H1 (cell line): ENCODE results near the gene PNCK. TPM values are rescaled to one million over a fixed set of nuclear protein-coding genes. Genes with fewer than 3 reads are reported as not detected.

Experiments
- CTCF ChIA-PET: fragments of 300-600 bp; sonication (Branson Sonifier 250); formaldehyde crosslinking; loops from one replicate; lab custom pipeline; 2021; ENCODE audit not compliant: partially characterized antibody; lab: Charles Lee
- POLR2A ChIA-PET: fragments of 300-600 bp; sonication (Branson Sonifier 250); formaldehyde crosslinking; loops from one replicate; lab custom pipeline; 2021; ENCODE audit warnings: inconsistent platforms; ENCODE audit not compliant: partially characterized antibody; lab: Charles Lee
- DNase-seq, 2 experiments: peaks; one replicate each; pipeline versions ENCODE4 v3.0.0 to v3.0.0-alpha.2; 2010 to 2022; ENCODE audit warnings: low spot score in 2 of 2, low read depth in 1 of 2, mixed read lengths in 1 of 2
- FAIRE-seq: peaks from 2 replicates; lab custom pipeline; 2011; peaks lifted over from hg19 to GRCh38; lab: Jason Lieb, UNC
- H2AFZ ChIP-seq: 2 replicates; pipeline ENCODE4 v1.8.1; 2012; ENCODE audit warnings: low read length, inconsistent platforms
- H2AK5ac ChIP-seq: 2 replicates; pipeline ENCODE4 v1.6.1; 2013; ENCODE audit warnings: low read depth, low read length
- H2BK120ac ChIP-seq: replicated peaks from 2 replicates; pipeline ENCODE3; 2013; ENCODE audit warnings: low read depth, low read length, inconsistent platforms
- H2BK12ac ChIP-seq: 2 replicates; pipeline ENCODE4 v1.6.1; 2013; ENCODE audit warnings: low read depth, low read length
- H2BK15ac ChIP-seq: 2 replicates; pipeline ENCODE4 v1.6.1; 2013; ENCODE audit warnings: low read length
- H2BK20ac ChIP-seq: 2 replicates; pipeline ENCODE4 v1.6.1; 2013; ENCODE audit warnings: low read length
- H2BK5ac ChIP-seq: 2 replicates; pipeline ENCODE4 v1.6.1; 2013; ENCODE audit warnings: low read depth, low read length
- H3K14ac ChIP-seq: 2 replicates; pipeline ENCODE4 v1.6.1; 2013; ENCODE audit warnings: inconsistent platforms; ENCODE audit not compliant: insufficient read length
- H3K18ac ChIP-seq: 2 replicates; pipeline ENCODE4 v1.6.1; 2013; ENCODE audit warnings: low read length; ENCODE audit errors: extremely low read depth
- H3K23ac ChIP-seq: 2 replicates; pipeline ENCODE4 v1.6.1; 2013; ENCODE audit warnings: inconsistent platforms; ENCODE audit not compliant: insufficient read length
- H3K23me2 ChIP-seq: 2 replicates; pipeline ENCODE4 v1.6.1; 2013; ENCODE audit warnings: low read depth, low read length
- H3K27ac ChIP-seq: 2 replicates; pipeline ENCODE4 v1.6.1; 2011; ENCODE audit warnings: low read depth, low read length, inconsistent platforms
- H3K27me3 ChIP-seq, 4 experiments: replicated peaks in 1 of 4; 1 replicate in 1 of 4; 2 replicates in 3 of 4; pipeline versions ENCODE4 v1.6.1 to v1.8.1; 2011 to 2013; ENCODE audit warnings: low read length in 3 of 4, mild to moderate bottlenecking in 3 of 4, inconsistent platforms in 2 of 4, mixed read lengths in 2 of 4, moderate library complexity in 1 of 4; ENCODE audit not compliant: control insufficient read depth in 3 of 4, insufficient read depth in 3 of 4; ENCODE audit errors: extremely low read depth in 1 of 4
- H3K36me3 ChIP-seq, 4 experiments: 2 replicates each; pipeline versions ENCODE4 v1.6.1 to v1.8.1; 2011 to 2013; ENCODE audit warnings: mild to moderate bottlenecking in 4 of 4, low read length in 3 of 4, moderate library complexity in 2 of 4, control low read depth in 1 of 4, inconsistent platforms in 1 of 4; ENCODE audit not compliant: insufficient read depth in 4 of 4, control insufficient read depth in 2 of 4
- H3K4ac ChIP-seq: replicated peaks from 2 replicates; pipeline ENCODE3; 2013; ENCODE audit warnings: low read length, low read depth, mixed read lengths, inconsistent platforms; ENCODE audit not compliant: insufficient read length
- H3K4me1 ChIP-seq, 4 experiments: replicated peaks in 1 of 4; 1 replicate in 1 of 4; 2 replicates in 3 of 4; pipeline versions ENCODE4 v1.6.1 to v1.8.1; 2011 to 2013; ENCODE audit warnings: low read length in 3 of 4, inconsistent platforms in 2 of 4, mixed read lengths in 1 of 4; ENCODE audit not compliant: insufficient read depth in 4 of 4, control insufficient read depth in 3 of 4
- H3K4me2 ChIP-seq, 2 experiments: 2 replicates each; pipeline versions ENCODE4 v1.6.1 to v1.8.1; 2011 to 2013; ENCODE audit warnings: low read depth in 2 of 2, low read length in 2 of 2, control low read depth in 1 of 2, inconsistent platforms in 1 of 2, mild to moderate bottlenecking in 1 of 2; ENCODE audit not compliant: insufficient read depth in 1 of 2
- H3K4me3 ChIP-seq, 4 experiments: fragments of 200-600, 300-600 bp in 1 of 4; sonication (generic), shearing (Covaris generic), sonication (Bioruptor Twin) in 1 of 4; 2 replicates each; pipeline versions ENCODE4 v1.5.1 to v1.8.1; 2011 to 2016; ENCODE audit warnings: low read length in 4 of 4, low read depth in 3 of 4, control low read depth in 2 of 4, inconsistent platforms in 2 of 4, mild to moderate bottlenecking in 2 of 4, mixed read lengths in 1 of 4, moderate library complexity in 1 of 4; ENCODE audit not compliant: insufficient read depth in 2 of 4; ENCODE audit errors: extremely low read depth in 1 of 4
- H3K56ac ChIP-seq: replicated peaks from 2 replicates; pipeline ENCODE3; 2013; ENCODE audit warnings: low read depth, mild to moderate bottlenecking, mixed read lengths, low read length, inconsistent platforms; ENCODE audit not compliant: insufficient read length
- H3K79me1 ChIP-seq: 2 replicates; pipeline ENCODE4 v1.6.1; 2013; ENCODE audit warnings: low read depth, low read length, control low read depth
- H3K79me2 ChIP-seq, 2 experiments: 2 replicates each; pipeline versions ENCODE4 v1.6.1 to v1.8.1; 2012 to 2013; ENCODE audit warnings: low read length in 2 of 2, mild to moderate bottlenecking in 2 of 2, inconsistent platforms in 1 of 2; ENCODE audit not compliant: insufficient read depth in 2 of 2, control insufficient read depth in 1 of 2
- H3K9ac ChIP-seq, 4 experiments: replicated peaks in 1 of 4; 1 replicate in 1 of 4; 2 replicates in 3 of 4; pipeline versions ENCODE4 v1.6.1 to v1.8.1; 2011 to 2013; ENCODE audit warnings: low read depth in 3 of 4, low read length in 3 of 4, control low read depth in 2 of 4, mild to moderate bottlenecking in 2 of 4, moderate library complexity in 2 of 4, inconsistent platforms in 1 of 4; ENCODE audit errors: extremely low read depth in 1 of 4
- H3K9me3 ChIP-seq, 2 experiments: 2 replicates each; pipeline versions ENCODE4 v1.6.1 to v1.8.1; 2012 to 2013; ENCODE audit warnings: mild to moderate bottlenecking in 2 of 2, moderate library complexity in 2 of 2, control low read depth in 1 of 2, inconsistent platforms in 1 of 2, low read depth in 1 of 2, low read length in 1 of 2, mixed read lengths in 1 of 2; ENCODE audit not compliant: insufficient read depth in 2 of 2
- H4K20me1 ChIP-seq, 2 experiments: replicated peaks in 1 of 2; 2 replicates each; pipeline versions ENCODE3 to v1.8.1; 2011 to 2013; ENCODE audit warnings: inconsistent platforms in 2 of 2, low read length in 2 of 2, mild to moderate bottlenecking in 1 of 2; ENCODE audit not compliant: insufficient read depth in 2 of 2, control insufficient read depth in 1 of 2
- H4K5ac ChIP-seq: 2 replicates; pipeline ENCODE4 v1.6.1; 2013; ENCODE audit warnings: low read length, low read depth, mixed read lengths, inconsistent platforms; ENCODE audit not compliant: insufficient read length
- H4K8ac ChIP-seq: 2 replicates; pipeline ENCODE4 v1.8.0; 2013; ENCODE audit warnings: mild to moderate bottlenecking, moderate library complexity, low read length, inconsistent platforms; ENCODE audit not compliant: insufficient read depth; ENCODE audit errors: extremely low read depth
- H4K91ac ChIP-seq: replicated peaks from 2 replicates; pipeline ENCODE3; 2013; ENCODE audit warnings: low read length, mixed read lengths, inconsistent platforms; ENCODE audit not compliant: insufficient read length
- ASH2L ChIP-seq: fragments of 200-600, 300-600 bp; sonication (generic); IDR thresholded peaks from one replicate; pipeline ENCODE4 v1.7.1; 2017; ENCODE audit warnings: low read length
- BCL11A ChIP-seq, 2 experiments: IDR thresholded peaks; one replicate each; pipeline ENCODE4 v1.6.1; 2011; ENCODE audit warnings: low read depth in 2 of 2, low read length in 2 of 2, mild to moderate bottlenecking in 2 of 2
- CEBPB ChIP-seq: IDR thresholded peaks from 2 replicates; pipeline ENCODE4 v1.6.1; 2012; ENCODE audit warnings: low read depth, low read length
- CHD2 ChIP-seq: IDR thresholded peaks from 2 replicates; pipeline ENCODE4 v1.6.1; 2012; ENCODE audit warnings: low read length, improper control_type of control experiment
- GABPA ChIP-seq: IDR thresholded peaks from 2 replicates; pipeline ENCODE4 v1.6.1; 2011; ENCODE audit warnings: mild to moderate bottlenecking, low read length, moderate library complexity, borderline replicate concordance; ENCODE audit not compliant: insufficient read depth
- HDAC6 ChIP-seq: IDR thresholded peaks from one replicate; pipeline ENCODE4 v1.7.1; 2012; ENCODE audit warnings: low read depth, mild to moderate bottlenecking, inconsistent platforms, low read length, moderate library complexity
- JUN ChIP-seq: IDR thresholded peaks from 2 replicates; pipeline ENCODE4 v1.6.1; 2011; ENCODE audit warnings: low read depth, mild to moderate bottlenecking, improper control_type of control experiment, low read length
- RAD21 ChIP-seq, 2 experiments: IDR thresholded peaks in 1 of 2; conservative IDR thresholded peaks in 1 of 2; 2 replicates each; pipeline ENCODE4 v1.6.1; 2011; ENCODE audit warnings: low read depth in 2 of 2, low read length in 2 of 2, improper control_type of control experiment in 1 of 2, inconsistent platforms in 1 of 2, mild to moderate bottlenecking in 1 of 2, moderate library complexity in 1 of 2
- SP4 ChIP-seq: IDR thresholded peaks from 2 replicates; pipeline ENCODE4 v1.6.1; 2012; ENCODE audit warnings: low read length, inconsistent platforms
- SRF ChIP-seq: IDR thresholded peaks from 2 replicates; pipeline ENCODE4 v1.6.1; 2011; ENCODE audit warnings: mild to moderate bottlenecking, low read depth, low read length, moderate library complexity
- TAF1 ChIP-seq: IDR thresholded peaks from 2 replicates; pipeline ENCODE4 v1.6.1; 2011; ENCODE audit warnings: mild to moderate bottlenecking, low read depth, low read length
- TBP ChIP-seq: IDR thresholded peaks from 2 replicates; pipeline ENCODE4 v1.6.1; 2011; ENCODE audit warnings: low read depth, low read length, improper control_type of control experiment
- ZNF274 ChIP-seq: IDR thresholded peaks from 2 replicates; pipeline ENCODE4 v1.7.0; 2012; ENCODE audit warnings: low read length, borderline replicate concordance; ENCODE audit errors: extremely low read depth
- WGBS, 2 experiments: shearing (Covaris generic) in 1 of 2; methylation state at CpG; one replicate each; pipeline versions ENCODE4 v1.1.6 to v1.1.7; 2013 to 2015; ENCODE audit warnings: low lambda C conversion rate in 2 of 2, mixed read lengths in 2 of 2, inconsistent platforms in 1 of 2, low coverage in 1 of 2, missing lambda C conversion rate in 1 of 2; ENCODE audit not compliant: insufficient replicate concordance in 2 of 2, insufficient coverage in 1 of 2, insufficient read length in 1 of 2; ENCODE audit errors: extremely low coverage in 1 of 2, missing lambda C conversion rate in 1 of 2; 5-methylcytosine and 5-hydroxymethylcytosine counted together
- polyA plus RNA-seq, 7 experiments: library from polyadenylated mRNA; depleted of rRNA in 3 of 7; stranded (reverse) in 5 of 7; unstranded in 2 of 7; fragments of >200 nt in 5 of 7; fragments of 200-250 nt in 2 of 7; gene quantifications; 1 replicate in 5 of 7; 2 replicates in 1 of 7; 4 replicates in 1 of 7; pipeline versions ENCODE4 v1.2.1 to v1.2.3, GENCODE V29; 2011 to 2013; ENCODE audit warnings: missing spikeins in 2 of 7, mixed read lengths in 2 of 7
- total RNA-seq: library from RNA; stranded (reverse); fragmentation: NEBNext Ultra II Directional; extraction: Animal tissue kit (Norgen Biotek cat#: 25700); gene quantifications from 2 replicates; pipeline ENCODE4 v1.2.1, GENCODE V29; 2021

PNCK gene
- total and polyA plus RNA-seq, 2 of the 8 experiments (the other 6 are each of a cell fraction or from before 2014, with no cell fraction given): 6.2 to 6.3 TPM

DNA sequence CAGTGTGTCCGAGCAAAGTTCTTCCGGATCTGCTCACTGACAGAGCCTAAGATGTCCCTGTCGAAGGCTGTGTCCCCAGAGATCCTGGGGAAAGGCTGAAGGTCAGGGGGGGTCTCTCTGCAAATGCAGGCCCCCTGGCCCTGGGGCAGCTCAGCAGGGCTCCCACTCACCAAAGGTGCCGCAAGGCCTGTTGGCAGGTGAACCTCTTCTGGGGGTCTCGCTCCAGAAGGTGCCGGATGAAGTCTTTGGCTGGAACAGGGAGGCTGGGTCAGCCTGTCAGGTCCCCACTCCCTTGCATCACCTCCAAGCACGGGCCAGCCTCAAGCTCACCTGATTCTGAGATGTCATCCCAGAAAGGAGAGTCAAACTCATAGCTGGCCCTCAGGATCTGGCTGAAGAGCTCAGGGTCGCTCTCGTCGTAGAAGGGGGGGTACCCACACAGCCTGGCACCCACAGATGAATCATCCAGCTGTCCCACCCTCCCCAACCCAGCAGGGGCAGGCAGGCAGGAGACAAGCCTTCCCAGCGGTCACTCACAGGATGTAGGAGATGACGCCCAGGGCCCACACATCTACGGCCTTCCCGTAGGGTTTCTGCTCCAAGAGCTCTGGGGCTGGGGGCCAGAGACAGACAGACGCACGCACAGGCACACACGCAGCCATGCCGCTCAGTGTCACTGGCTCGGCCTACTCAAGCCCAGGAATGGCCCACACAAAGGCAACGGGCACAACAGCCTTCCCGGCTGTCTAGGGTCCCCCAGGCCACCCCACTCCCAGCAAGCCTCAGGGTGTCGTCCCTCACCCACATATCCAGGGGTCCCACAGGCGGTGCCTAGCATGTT is 2.6 kb downstream of the PNCK start:
- no peak for DNase-seq
- Histone ChIP-seq H4K8ac (no peak overlapping the region; the same call in 1 of the 2 replicates), H4K20me1 (no peaks in the 10 kb centered on the region), H3K27me3 (peaks cover 0 to 2% (median under 1%) of the 10 kb centered on the region in 4 experiments; a peak in 2 of 7 replicates), H3K14ac (no peak overlapping the region), H3K23me2 (no peaks in the 10 kb centered on the region; the same call in 1 of the 2 replicates), H3K4me2 (no peak overlapping the region), H4K91ac (no peak overlapping the region), H3K9me3 (no peaks in the 10 kb centered on the region), H3K4me1 (peaks cover 0 to 8% (median 2%) of the 10 kb centered on the region in 4 experiments; a peak in 4 of 7 replicates), H3K4ac (no peak overlapping the region), H3K23ac (no peak overlapping the region), H2AK5ac (no peak overlapping the region), H2BK120ac (no peak overlapping the region), H4K5ac (no peak overlapping the region), H3K36me3 (no peaks in the 10 kb centered on the region), H3K79me1 (no peaks in the 10 kb centered on the region), H2BK5ac (no peak overlapping the region), H2BK15ac (no peak overlapping the region), H3K18ac (no peak overlapping the region), H2BK12ac (no peak overlapping the region), H2BK20ac (no peak overlapping the region), H3K79me2 (no peaks in the 10 kb centered on the region), H3K56ac (no peak overlapping the region), H3K9ac (no peak overlapping the region), H2AFZ (no peak overlapping the region), H3K4me3 (no peak overlapping the region), H3K27ac (no peak overlapping the region)
- POLR2A ChIA-PET: no interaction called here
- CTCF ChIA-PET: interaction anchor here (0.6 to 28.7 kb wide), 10 partner anchors 10 to 131 kb away, joined by 3 to 408 read pairs (median 4); partner anchors contain the start of genes DUSP9 and SLC6A8
- FAIRE-seq: no peak
- 96% methylated on average over 6 of the region's 23 CpGs; no CpG with 5 or more reads in 1 of the 2 experiments for WGBS, 2 experiments
- TF ChIP-seq HDAC6: no peak
- no peak for TF ChIP-seq SRF
- no peak for TF ChIP-seq CHD2
- no peak for TF ChIP-seq CEBPB
- TF ChIP-seq JUN: no peak
- no peak for TF ChIP-seq ZNF274
- no peak for TF ChIP-seq RAD21 (IDR thresholded peaks at IDR 0.05 in 1 of 2, conservative IDR thresholded peaks at IDR 0.05 in 1 of 2; ENCODE audit: low read depth in 2 of 2, low read length in 2 of 2)
- TF ChIP-seq TBP: no peak
- no peak for TF ChIP-seq GABPA
- no peak for TF ChIP-seq BCL11A (IDR thresholded peaks at IDR 0.05; ENCODE audit: low read depth in 2 of 2, low read length in 2 of 2)
- TF ChIP-seq ASH2L: no peak
- TF ChIP-seq TAF1: no peak
- no peak for TF ChIP-seq SP4
